ENCODE data around the gene ATP23.

- no peak for TF ChIP-seq EZH2phosphoT487 (IDR thresholded peaks at IDR 0.05; ENCODE audit: borderline replicate concordance, low read depth)
- TF ChIP-seq CTCF (IDR thresholded peaks at IDR 0.05), result no peak
- no peak for TF ChIP-seq RCOR1 (IDR thresholded peaks at IDR 0.05; ENCODE audit: low read length)
- TF ChIP-seq REST (IDR thresholded peaks at IDR 0.05; ENCODE audit: low read depth, low read length), result no peak
- no peak for TF ChIP-seq NRF1 (IDR thresholded peaks at IDR 0.05; ENCODE audit: low read depth, low read length)
- TF ChIP-seq SIN3A (IDR thresholded peaks at IDR 0.05; ENCODE audit: borderline replicate concordance, low read depth, low read length), result no peak
- TF ChIP-seq USF2 (IDR thresholded peaks at IDR 0.05; ENCODE audit: borderline replicate concordance, low read depth, low read length), result no peak
- TF ChIP-seq FOXM1 (IDR thresholded peaks at IDR 0.05; ENCODE audit: low read depth), result no peak
- no peak for TF ChIP-seq YY1 (IDR thresholded peaks at IDR 0.05; ENCODE audit: low read depth)
- no peak for TF ChIP-seq IRF3 (IDR thresholded peaks at IDR 0.05; ENCODE audit: low read depth, low read length)
- no peak for TF ChIP-seq MAX (IDR thresholded peaks at IDR 0.05; ENCODE audit: low read depth)
- TF ChIP-seq RFX5 (IDR thresholded peaks at IDR 0.05; ENCODE audit: low read length), result no peak
- no peak for TF ChIP-seq ZBTB33 (IDR thresholded peaks at IDR 0.05; ENCODE audit: borderline replicate concordance, low read depth)
- no peak for TF ChIP-seq EP300 (IDR thresholded peaks at IDR 0.05; ENCODE audit: borderline replicate concordance in 1 of 2, low read depth in 1 of 2, low read length in 1 of 2)
Observed at GRCh38 chr12:57985685-57986084, 44.3 kb downstream of the ATP23 start.
